Mucosa of descending colon (tissue), 3 donors: ENCODE measurements around the gene NEK6. TPM values are rescaled to one million over a fixed set of nuclear protein-coding genes. Genes with fewer than 3 reads are reported as not detected.
"Not testable (repeated sequence)": the region's sequence is repeated elsewhere in the genome, so short reads cannot be mapped to it uniquely, and the experiment has no call there.

Experiments
- ATAC-seq: fragments of 200-7000 bp; cut with Tn5 transposase; one replicate; pipeline ENCODE4 v1.9.1; 2020; ENCODE audit warnings: mild to moderate bottlenecking, moderate library complexity
- DNase-seq, 3 donors: peaks; one replicate each; pipeline ENCODE4 v3.0.0-alpha.2; 2020
- H3K36me3 ChIP-seq: fragments of 200-600 bp; one replicate; pipeline ENCODE4 v1.8.0; 2021; ENCODE audit warnings: low read depth, mild to moderate bottlenecking
- H3K4me1 ChIP-seq: fragments of 200-600 bp; one replicate; pipeline ENCODE4 v1.8.0; 2021; ENCODE audit warnings: low read depth, mild to moderate bottlenecking
- H3K4me3 ChIP-seq: fragments of 200-600 bp; one replicate; pipeline ENCODE4 v1.8.0; 2021; ENCODE audit warnings: mild to moderate bottlenecking
- H3K9me3 ChIP-seq: fragments of 200-600 bp; one replicate; pipeline ENCODE4 v1.8.0; 2021; ENCODE audit warnings: mild to moderate bottlenecking
- intact Hi-C, 2 donors: fragments of 100-400 bp; cut with DNase I in 1 of 2; cut with micrococcal nuclease in 1 of 2; formaldehyde crosslinking; loops; one replicate each; pipeline versions ENCODE4 v1.11.0 to v1.11.1; 2022; cut with DNase I, micrococcal nuclease
- total RNA-seq, 3 donors: library from RNA; stranded (reverse); fragmentation: NEBNext Ultra II Directional in 2 of 3; extraction: Animal tissue kit (Norgen Biotek cat#: 25700) in 2 of 3; gene quantifications; one replicate each; pipeline versions ENCODE4 v1.2.1 to v1.2.4, GENCODE V29; 2021 to 2023
- TF ChIP-seq, protein P1 (sequence below): fragments of 200-600 bp; IDR thresholded peaks from one replicate; pipeline ENCODE4 v1.8.0; 2022; ENCODE audit warnings: antibody characterized with exemption, mild to moderate bottlenecking
- donor health status: DM: no; HTN: no; CAD: no; lungs with moderate emphysema.
- donor health status: DM: no; HTN: no; CAD: no.
- donor health status: DM: no; HTN: yes; CAD: no.

NEK6 gene
- total RNA-seq, 3 donors from 2014 or later, result 41.1 to 65.0 (median 51.8) TPM

- intact Hi-C loops, result no loop called here
- peaks cover 9% of the 10 kb centered on the region for H3K4me1 ChIP-seq
- ATAC-seq (no peak), DNase-seq (no peak)
- no peaks in the 10 kb centered on the region for H3K36me3 ChIP-seq
- TF ChIP-seq, protein P1, sequence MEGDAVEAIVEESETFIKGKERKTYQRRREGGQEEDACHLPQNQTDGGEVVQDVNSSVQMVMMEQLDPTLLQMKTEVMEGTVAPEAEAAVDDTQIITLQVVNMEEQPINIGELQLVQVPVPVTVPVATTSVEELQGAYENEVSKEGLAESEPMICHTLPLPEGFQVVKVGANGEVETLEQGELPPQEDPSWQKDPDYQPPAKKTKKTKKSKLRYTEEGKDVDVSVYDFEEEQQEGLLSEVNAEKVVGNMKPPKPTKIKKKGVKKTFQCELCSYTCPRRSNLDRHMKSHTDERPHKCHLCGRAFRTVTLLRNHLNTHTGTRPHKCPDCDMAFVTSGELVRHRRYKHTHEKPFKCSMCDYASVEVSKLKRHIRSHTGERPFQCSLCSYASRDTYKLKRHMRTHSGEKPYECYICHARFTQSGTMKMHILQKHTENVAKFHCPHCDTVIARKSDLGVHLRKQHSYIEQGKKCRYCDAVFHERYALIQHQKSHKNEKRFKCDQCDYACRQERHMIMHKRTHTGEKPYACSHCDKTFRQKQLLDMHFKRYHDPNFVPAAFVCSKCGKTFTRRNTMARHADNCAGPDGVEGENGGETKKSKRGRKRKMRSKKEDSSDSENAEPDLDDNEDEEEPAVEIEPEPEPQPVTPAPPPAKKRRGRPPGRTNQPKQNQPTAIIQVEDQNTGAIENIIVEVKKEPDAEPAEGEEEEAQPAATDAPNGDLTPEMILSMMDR, result no peak
- no peaks in the 10 kb centered on the region for H3K9me3 ChIP-seq
- no peak overlapping the region for H3K4me3 ChIP-seq
Measured at GRCh38 chr9:124228516-124228915, 29.2 kb upstream of the NEK6 start.

- no peaks in the 10 kb centered on the region for H3K4me1 ChIP-seq
- no peak for ATAC-seq
- no peak for DNase-seq
- TF ChIP-seq, protein P1, result no peak
- no peaks in the 10 kb centered on the region for H3K36me3 ChIP-seq
- H3K4me3 ChIP-seq, result no peak overlapping the region
- intact Hi-C loops, result no loop called here
- H3K9me3 ChIP-seq, result no peaks in the 10 kb centered on the region
Measured at GRCh38 chr9:124231095-124231737, 26.5 kb upstream of the NEK6 start.

DNA sequence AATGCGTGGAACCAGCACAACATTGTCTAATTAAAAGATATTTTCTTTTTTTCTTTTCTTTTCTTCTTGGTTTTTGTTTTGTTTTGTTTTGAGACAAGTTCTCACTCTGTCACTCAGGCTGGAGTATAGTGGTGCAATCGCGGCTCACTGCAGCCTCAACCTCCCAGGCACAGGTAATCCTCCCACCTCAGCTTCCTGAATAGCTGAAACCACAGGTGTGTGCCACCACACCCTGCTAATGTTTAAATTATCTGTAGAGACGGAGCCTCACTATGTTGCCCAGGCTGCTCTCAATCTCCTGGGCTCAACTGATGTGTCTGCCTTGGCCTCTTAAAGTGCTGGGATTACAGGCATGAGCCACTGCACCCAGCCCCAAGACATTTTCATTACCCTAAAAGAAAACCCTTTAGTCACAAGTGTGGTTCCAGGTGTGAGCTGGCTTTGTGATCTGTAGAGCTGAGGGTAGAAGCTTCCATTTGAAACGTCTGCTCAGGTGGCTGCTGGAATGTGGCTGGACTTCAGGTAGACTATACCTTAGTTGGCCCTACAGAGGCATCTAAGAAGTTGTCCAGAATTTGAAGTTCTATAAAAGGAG is 19.1 kb upstream of the NEK6 start:
- no peak overlapping the region for H3K4me3 ChIP-seq
- intact Hi-C loops, result no loop called here
- no peaks in the 10 kb centered on the region for H3K9me3 ChIP-seq
- no peaks in the 10 kb centered on the region for H3K36me3 ChIP-seq
- TF ChIP-seq, protein P1, result no peak
- ATAC-seq (no peak), DNase-seq (no peak)
- H3K4me1 ChIP-seq, result peaks cover 20% of the 10 kb centered on the region

DNA sequence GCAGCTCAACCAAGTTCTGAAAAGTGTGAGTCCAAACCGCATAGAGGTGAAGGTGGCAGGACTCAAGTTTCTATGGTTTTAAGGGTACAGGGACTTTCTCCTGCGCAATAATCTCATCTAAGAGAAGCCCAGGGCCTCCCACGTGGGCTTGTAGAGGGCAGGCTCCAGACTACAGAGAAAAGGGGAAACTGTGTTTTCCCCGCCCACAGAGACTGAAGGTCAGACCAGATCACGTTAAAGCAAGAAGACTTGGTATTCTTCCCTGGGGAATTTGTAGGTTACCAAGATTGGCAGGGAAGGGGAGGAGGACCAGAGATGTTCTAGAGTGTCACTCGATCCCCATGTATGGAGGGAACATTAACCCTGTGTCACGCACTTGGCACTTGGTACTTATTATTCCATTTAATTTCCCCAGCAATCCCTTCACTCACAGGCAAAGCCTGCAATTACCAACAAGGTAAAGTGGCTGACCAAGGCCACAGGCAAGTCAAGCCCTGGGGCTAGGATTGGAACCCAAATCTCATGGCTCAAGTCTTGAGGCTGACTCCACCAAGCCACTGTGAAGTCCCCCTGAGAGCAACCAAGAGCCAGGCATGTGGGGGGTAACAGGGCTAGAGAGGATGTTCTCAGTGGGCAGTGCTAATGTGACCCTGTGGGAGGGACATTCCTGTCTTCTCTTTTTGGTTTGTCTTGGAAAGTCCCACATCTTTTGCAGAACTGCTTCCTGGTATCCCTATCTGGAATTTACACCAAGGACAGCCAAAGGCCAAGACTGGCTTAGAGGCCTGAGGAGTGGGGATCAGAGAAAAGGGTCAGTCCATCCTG is 18.3 kb upstream of the NEK6 start:
- no peak overlapping the region for H3K4me3 ChIP-seq
- ATAC-seq, result no peak
- DNase-seq, result no peak
- TF ChIP-seq, protein P1, result no peak
- intact Hi-C loops, result no loop called here
- no peaks in the 10 kb centered on the region for H3K9me3 ChIP-seq
- peaks cover 20% of the 10 kb centered on the region for H3K4me1 ChIP-seq
- no peaks in the 10 kb centered on the region for H3K36me3 ChIP-seq

DNA sequence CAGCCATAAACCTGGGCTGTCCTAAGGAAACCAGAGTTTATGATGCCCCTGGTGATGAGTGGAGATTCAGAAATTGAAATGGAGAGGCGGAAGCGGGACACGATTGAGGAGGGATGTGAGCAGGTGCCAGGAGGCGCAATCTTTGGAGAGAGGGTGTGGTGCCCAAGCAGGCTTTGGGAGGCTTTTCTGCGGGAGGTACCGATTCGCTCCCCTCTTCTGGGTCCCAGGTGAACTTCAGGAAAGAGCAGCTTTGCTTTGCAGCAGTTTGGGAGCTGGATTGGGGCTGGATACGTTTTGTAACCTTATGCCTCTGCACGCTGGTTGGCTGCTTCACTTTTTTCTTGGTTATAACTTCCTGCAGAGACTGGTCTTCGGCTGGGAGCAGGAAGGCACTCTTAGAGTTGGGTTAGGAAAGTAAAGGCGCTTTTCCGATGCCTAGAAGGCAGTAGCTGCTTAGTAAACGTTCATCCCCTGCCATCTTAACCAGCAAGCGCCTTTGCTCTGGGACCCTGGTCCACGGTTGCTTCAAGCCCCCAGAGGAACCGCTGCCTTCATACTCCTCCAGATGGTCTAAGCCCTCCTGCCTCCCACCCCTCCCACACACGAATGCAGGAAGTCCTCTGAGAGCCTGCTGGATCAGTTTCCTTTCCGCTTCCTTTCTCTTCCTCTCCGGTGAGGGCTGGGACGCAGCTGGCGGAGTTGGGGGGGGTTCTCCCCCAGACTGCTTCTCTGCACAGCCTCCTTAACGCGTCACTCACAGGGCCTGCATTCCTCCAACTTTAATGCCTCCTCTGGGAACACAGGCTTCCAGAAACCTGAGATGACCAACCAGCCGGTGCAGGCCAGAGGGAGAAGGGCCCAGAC is 15.2 kb upstream of the NEK6 start:
- TF ChIP-seq, protein P1, result no peak
- DNase-seq (peak in 2 of 3 donors; percentile 62 to 68), ATAC-seq (peak; percentile 84)
- H3K9me3 ChIP-seq, result no peaks in the 10 kb centered on the region
- H3K4me3 ChIP-seq, result no peak overlapping the region
- intact Hi-C loops, result no loop called here
- peaks cover 20% of the 10 kb centered on the region for H3K4me1 ChIP-seq
- no peaks in the 10 kb centered on the region for H3K36me3 ChIP-seq

DNA sequence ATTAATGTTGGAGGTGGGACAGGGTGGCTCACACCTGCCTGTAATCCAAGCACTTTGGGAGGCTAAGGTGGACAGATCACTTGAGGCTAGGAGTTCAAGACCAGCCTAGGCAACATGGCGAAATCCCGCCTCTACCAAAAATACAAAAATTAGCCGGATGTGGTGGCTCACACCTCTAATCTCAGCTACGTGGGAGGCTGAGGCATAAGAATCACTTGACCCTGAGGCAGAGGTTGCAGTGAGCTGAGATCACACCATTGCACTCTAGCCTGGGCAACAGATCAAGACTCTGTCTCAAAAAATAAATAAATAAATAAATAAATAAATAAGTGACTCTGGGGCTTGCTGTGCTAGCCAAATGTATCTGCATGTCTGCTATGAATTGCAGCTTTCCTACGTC is 10.4 kb upstream of the NEK6 start:
- ATAC-seq, H3K9me3 ChIP-seq, H3K4me3 ChIP-seq, intact Hi-C loops, H3K36me3 ChIP-seq, DNase-seq: not testable (repeated sequence)
- H3K4me1 ChIP-seq, result peaks cover 11% of the 10 kb centered on the region
